ENCODE data around the gene DNAH3. TPM values are rescaled to one million over a fixed set of nuclear protein-coding genes. Genes with fewer than 3 reads are reported as not detected.

The DNAH3 gene
- total and polyA plus RNA-seq, 2 experiments from 2014 or later = not detected

DNA sequence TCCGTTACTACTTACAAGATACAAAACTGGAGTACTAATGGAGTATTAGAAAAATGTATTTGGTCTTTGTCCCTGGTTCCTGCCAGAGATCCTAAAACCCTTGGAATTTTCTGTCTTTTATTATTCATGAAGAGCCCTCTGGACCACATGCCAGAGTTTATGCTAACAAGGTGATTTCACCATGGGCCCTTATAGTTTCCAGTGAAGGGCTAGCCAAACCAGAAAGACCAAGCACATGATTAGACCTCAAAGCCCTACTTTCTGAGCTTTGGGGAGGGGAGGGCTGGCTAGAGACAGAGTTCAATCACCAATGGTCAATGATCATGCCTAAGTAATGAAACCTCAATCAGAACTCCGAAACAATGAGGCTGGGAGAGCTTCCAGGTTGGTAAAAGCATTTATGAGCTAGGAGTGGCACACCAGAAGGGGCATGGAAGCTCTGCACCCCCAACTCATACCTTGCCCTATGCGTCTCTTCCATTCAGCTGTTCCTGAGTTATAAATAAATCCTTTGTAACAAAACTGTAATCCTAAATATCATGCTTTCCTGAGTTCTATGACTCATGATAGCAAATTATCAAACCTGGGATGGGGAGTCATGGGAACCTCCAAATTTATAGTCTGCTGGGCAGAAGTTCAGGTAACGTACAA is 260.9 kb downstream of the DNAH3 start:
- H2AFZ ChIP-seq = no peak overlapping the region
- WGBS, 2 experiments (ENCODE audit: low coverage in 1 of 2, low lambda C conversion rate in 2 of 2, missing lambda C conversion rate in 2 of 2) = 95 to 97% methylated on average over 4 of the region's 4 CpGs
- H3K9me3 ChIP-seq (ENCODE audit: low read depth) = no peaks in the 10 kb centered on the region
- H3K27me3 ChIP-seq (replicated peaks; ENCODE audit: insufficient read depth) = no peaks in the 10 kb centered on the region
- DNase-seq = no peak
- peaks cover 11% of the 10 kb centered on the region; the same call in 1 of the 2 replicates for H3K36me3 ChIP-seq (ENCODE audit: low read depth)
- H3K4me1 ChIP-seq (ENCODE audit: insufficient read depth) = no peaks in the 10 kb centered on the region; the same call in 1 of the 2 replicates
- TF ChIP-seq EZH2 (IDR thresholded peaks at IDR 0.05; ENCODE audit: insufficient read depth, poor library complexity, severe bottlenecking) (no peak), EZH2phosphoT487 (IDR thresholded peaks at IDR 0.05; ENCODE audit: insufficient read depth, low read depth) (no peak)
- H3K27ac ChIP-seq = no peak overlapping the region
- in situ Hi-C loops (cut with MboI) = no loop called here
- H3K4me3 ChIP-seq = no peak overlapping the region
- H3K4me2 ChIP-seq (ENCODE audit: unreplicated experiment) = no peak overlapping the region
- peaks cover 36% of the 10 kb centered on the region for H4K20me1 ChIP-seq (ENCODE audit: insufficient read depth)
- H3F3A ChIP-seq (ENCODE audit: insufficient read depth) = peaks cover 18% of the 10 kb centered on the region; the same call in 1 of the 2 replicates
- H3K9ac ChIP-seq = no peak overlapping the region
- H3K9me2 ChIP-seq (ENCODE audit: insufficient read depth) = no peaks in the 10 kb centered on the region
- H3K79me2 ChIP-seq (ENCODE audit: insufficient read depth) = peaks cover 100% of the 10 kb centered on the region

DNA sequence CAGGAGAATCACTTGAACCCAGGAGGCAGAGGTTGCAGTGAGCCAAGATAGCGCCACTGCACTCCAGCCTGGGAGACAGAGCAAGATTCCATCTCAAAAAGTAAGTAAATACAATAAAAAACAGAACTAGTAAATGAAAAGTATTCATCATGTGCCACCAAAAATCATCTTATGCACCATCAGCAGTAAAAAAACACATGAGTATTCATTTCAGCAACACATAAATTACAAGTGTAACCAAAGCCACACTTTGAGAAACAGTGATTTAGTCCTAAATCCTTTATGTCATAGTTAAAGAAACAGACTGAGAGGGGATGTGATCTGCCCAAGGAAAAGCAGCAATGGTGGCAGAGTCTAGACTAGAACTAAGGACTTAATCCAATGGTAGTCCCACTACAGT is 263.4 kb downstream of the DNAH3 start:
- Histone ChIP-seq H3K36me3 (ENCODE audit: low read depth) (peaks cover 4% of the 10 kb centered on the region; the same call in 1 of the 2 replicates), H3F3A (ENCODE audit: insufficient read depth) (peaks cover 34% of the 10 kb centered on the region; the same call in 1 of the 2 replicates), H3K9ac (no peak overlapping the region), H3K4me3 (no peak overlapping the region), H3K27me3 (replicated peaks; ENCODE audit: insufficient read depth) (no peaks in the 10 kb centered on the region), H3K27ac (no peak overlapping the region), H3K9me3 (ENCODE audit: low read depth) (no peaks in the 10 kb centered on the region), H3K79me2 (ENCODE audit: insufficient read depth) (peaks cover 100% of the 10 kb centered on the region), H3K9me2 (ENCODE audit: insufficient read depth) (no peaks in the 10 kb centered on the region), H3K4me2 (ENCODE audit: unreplicated experiment) (no peak overlapping the region), H4K20me1 (ENCODE audit: insufficient read depth) (peaks cover 36% of the 10 kb centered on the region), H2AFZ (no peak overlapping the region), H3K4me1 (ENCODE audit: insufficient read depth) (peaks cover 15% of the 10 kb centered on the region)
- in situ Hi-C loops (cut with MboI) = no loop called here
- TF ChIP-seq EZH2 (IDR thresholded peaks at IDR 0.05; ENCODE audit: insufficient read depth, poor library complexity, severe bottlenecking) = no peak
- no peak for TF ChIP-seq EZH2phosphoT487 (IDR thresholded peaks at IDR 0.05; ENCODE audit: insufficient read depth, low read depth)
- no peak for DNase-seq
- 88 to 100% methylated on average over 1 of the region's 1 CpG for WGBS, 2 experiments (ENCODE audit: low coverage in 1 of 2, low lambda C conversion rate in 2 of 2, missing lambda C conversion rate in 2 of 2)

DNA sequence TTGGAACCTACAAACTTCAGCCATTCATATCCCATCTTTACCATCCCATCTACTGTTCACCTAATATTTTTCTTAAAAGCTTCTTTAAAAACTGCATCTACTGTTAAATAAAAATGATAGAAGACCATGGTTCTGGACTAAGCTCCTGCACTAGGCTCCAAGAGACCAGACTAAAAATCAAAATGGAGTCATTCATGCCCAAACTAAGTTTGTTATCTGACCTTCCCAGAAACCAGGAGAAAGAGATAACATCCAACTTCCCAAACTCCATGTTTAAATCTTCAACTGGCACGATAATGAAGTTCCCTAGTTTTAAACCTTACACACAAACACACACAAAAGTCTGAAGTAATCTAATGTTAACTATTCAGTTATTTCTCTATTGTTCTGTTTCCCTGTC is 264.3 kb downstream of the DNAH3 start:
- Histone ChIP-seq H3K4me3 (no peak overlapping the region), H3K27ac (no peak overlapping the region), H3K36me3 (ENCODE audit: low read depth) (no peaks in the 10 kb centered on the region), H3K79me2 (ENCODE audit: insufficient read depth) (peaks cover 100% of the 10 kb centered on the region), H4K20me1 (ENCODE audit: insufficient read depth) (peaks cover 38% of the 10 kb centered on the region), H3K9me2 (ENCODE audit: insufficient read depth) (no peaks in the 10 kb centered on the region), H2AFZ (no peak overlapping the region), H3K9ac (no peak overlapping the region), H3K4me2 (ENCODE audit: unreplicated experiment) (no peak overlapping the region), H3K4me1 (ENCODE audit: insufficient read depth) (peaks cover 15% of the 10 kb centered on the region), H3F3A (ENCODE audit: insufficient read depth) (peaks cover 34% of the 10 kb centered on the region; the same call in 1 of the 2 replicates), H3K9me3 (ENCODE audit: low read depth) (no peaks in the 10 kb centered on the region), H3K27me3 (replicated peaks; ENCODE audit: insufficient read depth) (no peaks in the 10 kb centered on the region)
- in situ Hi-C loops (cut with MboI) = no loop called here
- no peak for DNase-seq
- WGBS, 2 experiments (ENCODE audit: low coverage in 1 of 2, low lambda C conversion rate in 2 of 2, missing lambda C conversion rate in 2 of 2) = 43 to 69% methylated on average over 1 of the region's 1 CpG
- TF ChIP-seq EZH2 (IDR thresholded peaks at IDR 0.05; ENCODE audit: insufficient read depth, poor library complexity, severe bottlenecking) = no peak
- TF ChIP-seq EZH2phosphoT487 (IDR thresholded peaks at IDR 0.05; ENCODE audit: insufficient read depth, low read depth) = no peak

DNA sequence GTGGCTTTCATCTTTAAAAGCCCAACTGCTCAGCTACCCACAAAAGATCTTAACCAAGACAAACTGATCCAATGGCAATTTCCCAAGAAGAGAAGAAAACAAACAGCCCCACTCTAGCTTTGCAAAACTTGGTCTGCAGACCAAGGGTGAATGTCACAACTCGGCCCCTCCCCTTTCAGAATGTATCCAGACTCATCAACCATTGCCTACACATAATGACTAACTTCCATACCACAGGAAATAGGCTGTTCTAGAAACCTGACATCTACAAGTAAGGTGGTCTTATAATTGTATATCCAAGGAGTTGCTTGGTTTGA is 266.4 kb downstream of the DNAH3 start:
- no peak for TF ChIP-seq EZH2 (IDR thresholded peaks at IDR 0.05; ENCODE audit: insufficient read depth, poor library complexity, severe bottlenecking)
- no peak for TF ChIP-seq EZH2phosphoT487 (IDR thresholded peaks at IDR 0.05; ENCODE audit: insufficient read depth, low read depth)
- no peak overlapping the region for H3K9ac ChIP-seq
- H3K4me1 ChIP-seq (ENCODE audit: insufficient read depth) = peaks cover 26% of the 10 kb centered on the region
- peak overlapping the region; percentile 9 for H3K27ac ChIP-seq
- no peak overlapping the region for H3K4me3 ChIP-seq
- no peaks in the 10 kb centered on the region for H3K9me2 ChIP-seq (ENCODE audit: insufficient read depth)
- H3F3A ChIP-seq (ENCODE audit: insufficient read depth) = peaks cover 45% of the 10 kb centered on the region
- peaks cover 100% of the 10 kb centered on the region for H3K79me2 ChIP-seq (ENCODE audit: insufficient read depth)
- DNase-seq = peak; percentile 65
- H4K20me1 ChIP-seq (ENCODE audit: insufficient read depth) = peaks cover 37% of the 10 kb centered on the region
- H3K36me3 ChIP-seq (ENCODE audit: low read depth) = no peaks in the 10 kb centered on the region
- H3K9me3 ChIP-seq (ENCODE audit: low read depth) = no peaks in the 10 kb centered on the region
- H3K4me2 ChIP-seq (ENCODE audit: unreplicated experiment) = peak overlapping the region; percentile 27
- H3K27me3 ChIP-seq (replicated peaks; ENCODE audit: insufficient read depth) = no peaks in the 10 kb centered on the region
- H2AFZ ChIP-seq = no peak overlapping the region
- 50 to 64% methylated on average over 1 of the region's 1 CpG for WGBS, 2 experiments (ENCODE audit: low coverage in 1 of 2, low lambda C conversion rate in 2 of 2, missing lambda C conversion rate in 2 of 2)
- in situ Hi-C loops (cut with MboI) = no loop called here

All from GM23248 (cell line).